ENCODE data around the gene RAB31.

Gene RAB31

GRCh38 chr18:9859232-9859631 is 151.1 kb downstream of the RAB31 start:
- no peak for DNase-seq (ENCODE audit: low read depth in 2 of 2, low spot score in 1 of 2)

DNA sequence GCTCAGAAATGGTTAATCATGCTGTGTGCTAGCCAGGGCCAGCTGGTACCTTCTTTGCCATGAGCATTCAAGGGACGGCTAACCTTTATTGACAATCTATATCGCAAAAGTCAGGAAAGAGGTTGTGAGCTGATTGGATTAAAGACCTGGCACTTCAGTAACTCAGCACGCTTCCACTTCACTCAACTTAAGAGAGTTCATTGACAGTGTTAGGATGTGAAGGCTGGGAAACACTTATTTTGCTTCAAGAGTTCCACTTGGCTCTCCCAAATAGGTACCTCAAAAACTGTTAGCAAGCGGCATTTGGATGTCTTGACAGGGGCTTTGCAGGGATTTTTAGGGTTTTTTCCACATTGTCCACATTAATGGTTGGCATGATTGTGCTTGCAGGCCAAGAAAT is 152.6 kb downstream of the RAB31 start:
- DNase-seq (ENCODE audit: low read depth in 2 of 2, low spot score in 1 of 2), result no peak

GRCh38 chr18:9861157-9861556 is 153.1 kb downstream of the RAB31 start:
- DNase-seq (ENCODE audit: low read depth in 2 of 2, low spot score in 1 of 2), result no peak

DNA sequence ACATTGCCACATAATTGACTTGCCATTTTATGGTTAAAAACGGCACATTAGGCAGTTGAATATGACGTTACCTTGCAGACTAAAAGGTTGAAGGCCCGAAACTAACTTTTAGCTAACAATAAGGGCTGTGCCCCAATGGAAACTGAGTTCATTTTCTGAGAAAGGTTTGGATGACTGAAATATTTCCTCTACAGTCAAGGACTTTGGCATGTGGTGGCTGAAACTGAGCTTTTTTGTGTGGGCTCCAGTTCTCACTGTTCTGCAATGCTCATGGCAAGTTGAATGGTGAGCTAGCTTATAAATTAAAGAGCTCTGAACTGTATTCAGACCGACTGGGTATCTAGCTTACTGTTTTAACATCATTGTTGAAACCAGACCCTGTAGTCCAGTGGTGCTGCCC is 153.8 kb downstream of the RAB31 start:
- no peak for DNase-seq (ENCODE audit: low read depth in 2 of 2, low spot score in 1 of 2)

- no peak for DNase-seq (ENCODE audit: low read depth in 2 of 2, low spot score in 1 of 2)
Observed at GRCh38 chr18:9862686-9863085, 154.6 kb downstream of the RAB31 start.

- DNase-seq (ENCODE audit: low read depth in 2 of 2, low spot score in 1 of 2), result no peak
Observed at GRCh38 chr18:9863282-9863681, 155.2 kb downstream of the RAB31 start.

DNA sequence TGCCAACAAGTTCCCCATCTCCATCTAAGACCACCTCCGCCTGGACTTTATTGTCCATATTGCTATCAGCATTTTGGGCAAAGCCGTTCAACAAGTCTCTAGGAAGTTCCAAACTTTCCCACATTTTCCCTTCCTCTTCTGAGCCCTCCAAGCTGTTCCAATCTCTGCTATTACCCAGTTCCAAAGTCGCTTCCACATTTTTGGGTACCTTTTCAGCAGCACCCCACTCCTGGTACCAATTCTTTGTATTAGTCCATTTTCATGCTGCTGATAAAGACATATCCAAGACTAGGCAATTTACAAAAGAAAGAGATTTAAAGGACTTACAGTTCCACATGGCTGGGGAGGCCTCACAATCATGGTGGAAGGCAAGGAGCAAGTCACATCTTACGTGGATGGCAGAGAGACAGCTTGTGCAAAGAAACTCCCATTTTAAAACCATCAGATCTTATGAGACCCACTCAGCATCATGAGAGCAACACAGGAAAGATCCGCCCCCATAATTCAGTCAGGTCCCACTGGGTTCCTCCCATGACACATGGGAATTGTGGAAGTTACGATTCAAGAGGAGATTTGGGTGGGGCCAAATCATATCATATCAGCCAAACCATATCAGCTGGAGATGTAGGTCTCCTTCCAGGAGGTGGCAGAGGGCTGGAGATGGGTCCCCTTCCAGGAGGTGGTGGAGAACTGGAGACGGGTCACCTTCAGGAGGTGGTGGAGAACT is 157.8 kb downstream of the RAB31 start:
- no peak for DNase-seq (ENCODE audit: low read depth in 2 of 2, low spot score in 1 of 2)

DNA sequence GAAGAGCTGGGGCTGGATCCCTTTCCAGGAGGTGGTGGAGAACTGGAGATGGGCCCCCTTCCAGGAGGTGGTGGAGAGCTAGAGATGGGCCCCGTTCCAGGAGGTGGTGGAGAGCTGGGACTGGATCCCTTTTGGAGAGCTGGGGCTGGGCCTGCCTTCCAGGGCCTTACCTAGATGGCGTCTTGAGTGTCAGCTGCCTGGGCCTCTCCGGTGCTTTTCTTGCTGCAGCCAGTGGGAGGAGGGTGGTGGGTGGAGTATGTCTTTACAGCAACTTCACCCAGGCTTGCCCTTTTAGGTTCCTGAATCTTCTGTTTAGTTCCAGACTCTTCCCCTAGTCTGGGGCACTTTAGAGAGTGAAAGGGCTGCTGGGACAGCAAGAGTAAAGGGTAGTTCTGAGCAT is 158.5 kb downstream of the RAB31 start:
- DNase-seq (ENCODE audit: low read depth in 2 of 2, low spot score in 1 of 2), result no peak

DNA sequence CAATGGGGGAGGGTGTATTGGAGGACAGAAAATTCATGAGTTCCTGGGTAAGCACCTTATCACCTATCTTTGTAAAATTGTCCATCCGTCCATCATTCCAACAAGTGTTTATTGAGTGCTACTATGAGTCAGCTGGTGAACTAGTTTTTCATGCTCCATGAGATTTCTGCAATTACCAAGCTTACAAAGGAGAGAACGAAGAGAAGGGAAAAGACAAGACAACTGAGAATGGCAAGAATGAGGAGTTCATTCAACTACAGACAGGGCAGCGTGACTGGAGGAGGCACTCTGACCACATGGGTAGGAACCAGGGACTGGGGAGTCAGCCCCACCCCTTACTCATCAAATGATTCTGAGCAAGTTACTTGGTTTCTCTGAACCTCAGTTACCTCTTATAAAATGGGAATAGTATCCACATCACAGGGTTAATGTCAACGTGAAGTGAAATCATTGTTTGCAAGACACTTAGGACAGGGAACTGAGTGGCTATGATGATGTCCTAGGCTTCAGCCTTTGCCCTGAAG is 159.0 kb downstream of the RAB31 start:
- no peak for DNase-seq (ENCODE audit: low read depth in 2 of 2, low spot score in 1 of 2)

DNA sequence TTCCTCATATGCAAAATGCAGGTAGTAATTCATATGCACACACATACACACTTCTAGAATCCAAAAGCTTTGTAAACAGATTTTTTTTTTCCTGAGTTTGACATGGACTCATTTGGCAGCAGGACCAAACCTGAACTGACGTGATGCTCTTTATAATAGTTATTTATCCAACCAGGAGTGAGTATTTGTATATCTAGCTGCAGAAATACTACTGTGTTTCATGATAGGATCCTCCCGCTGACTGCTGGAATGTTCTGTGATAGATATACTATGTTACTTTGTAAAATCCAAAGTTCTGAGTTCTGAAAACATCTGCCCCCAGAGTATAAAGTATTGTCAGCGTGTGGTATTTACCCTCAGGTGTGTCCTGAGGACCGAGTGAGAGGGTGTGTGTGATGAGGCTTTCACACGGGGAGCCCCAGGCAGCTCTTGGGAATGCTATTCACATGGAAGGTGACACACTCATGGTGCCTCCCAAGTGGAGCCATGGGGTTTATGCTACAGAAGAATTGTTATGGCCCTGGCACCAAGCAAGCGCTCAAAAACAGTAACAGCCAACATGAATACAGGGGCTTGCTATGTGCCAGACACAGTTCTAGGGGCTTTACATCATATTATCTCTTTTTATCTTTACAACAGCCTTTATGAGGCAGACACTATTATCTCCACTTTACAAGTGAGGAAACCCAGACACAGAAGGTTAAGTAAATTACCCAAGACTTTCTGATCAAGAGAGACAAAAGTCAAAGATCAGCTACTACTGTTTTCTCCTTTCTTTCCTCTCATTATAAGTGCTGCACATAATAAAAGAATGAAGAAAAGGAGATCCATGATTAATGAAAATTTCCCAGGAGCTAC is 161.0 kb downstream of the RAB31 start:
- no peak for DNase-seq (ENCODE audit: low read depth in 2 of 2, low spot score in 1 of 2)

DNA sequence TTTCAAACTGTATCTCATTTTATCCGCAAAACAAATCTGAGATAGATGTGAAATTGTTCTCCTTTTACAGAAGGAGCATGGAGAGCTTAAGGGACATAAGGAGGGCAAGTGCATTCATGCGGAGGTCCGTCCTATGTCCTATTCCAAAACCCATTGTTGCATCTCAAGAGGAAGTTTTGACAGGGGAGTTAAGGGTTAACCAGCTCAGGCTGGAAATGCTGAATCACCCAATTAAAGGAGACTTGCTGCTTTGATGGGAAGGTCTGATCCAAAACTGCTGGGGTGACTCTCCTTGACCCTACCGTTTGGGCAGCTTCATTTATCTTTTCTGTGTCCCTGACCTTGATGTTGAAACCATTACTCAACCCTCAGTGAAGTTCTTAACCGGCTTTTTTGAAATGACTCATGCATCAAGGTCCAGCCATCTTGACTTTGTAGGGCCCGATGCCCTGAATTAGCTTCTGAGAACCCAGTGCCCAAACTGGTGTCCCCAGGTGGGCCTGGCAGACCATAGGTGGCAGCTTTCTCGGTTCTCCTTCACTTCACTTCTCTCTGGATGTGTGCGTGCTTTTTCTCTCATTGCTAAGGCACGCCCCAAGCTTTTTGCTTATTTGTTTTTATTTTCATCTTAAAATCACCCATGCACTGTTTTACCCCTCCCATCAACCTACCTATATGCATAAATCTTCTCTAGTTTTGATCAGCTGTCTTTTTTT is 161.8 kb downstream of the RAB31 start:
- no peak for DNase-seq (ENCODE audit: low read depth in 2 of 2, low spot score in 1 of 2)

- DNase-seq (ENCODE audit: low read depth in 2 of 2, low spot score in 1 of 2), result no peak
Observed at GRCh38 chr18:9870431-9871008, 162.4 kb downstream of the RAB31 start.

DNA sequence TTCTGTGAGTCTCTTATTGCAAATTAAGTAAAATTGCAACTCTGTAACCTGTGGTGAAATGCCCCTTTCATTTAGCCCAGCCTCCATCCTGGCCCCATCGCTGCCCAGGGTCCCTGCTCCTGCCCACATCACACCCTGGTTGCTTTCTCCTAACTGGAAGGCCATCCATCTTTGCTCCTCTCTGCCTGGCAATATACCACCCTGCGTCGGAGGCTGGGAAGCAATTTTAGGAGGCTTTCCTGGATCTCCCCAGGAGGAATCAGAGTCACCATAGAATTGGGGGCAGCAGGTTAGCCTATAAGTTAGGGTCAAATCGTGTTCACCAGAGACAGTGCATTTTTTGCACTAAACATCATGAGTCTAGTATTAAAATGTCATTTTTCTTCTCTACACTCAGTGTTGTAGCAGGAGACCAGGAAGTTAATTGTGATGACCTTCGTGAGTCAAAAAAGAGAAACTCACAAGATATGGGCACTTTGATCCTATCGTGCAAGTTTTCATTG is 163.2 kb downstream of the RAB31 start:
- no peak for DNase-seq (ENCODE audit: low read depth in 2 of 2, low spot score in 1 of 2)

- DNase-seq (ENCODE audit: low read depth in 2 of 2, low spot score in 1 of 2), result no peak
Observed at GRCh38 chr18:9872823-9873222, 164.7 kb downstream of the RAB31 start.

DNA sequence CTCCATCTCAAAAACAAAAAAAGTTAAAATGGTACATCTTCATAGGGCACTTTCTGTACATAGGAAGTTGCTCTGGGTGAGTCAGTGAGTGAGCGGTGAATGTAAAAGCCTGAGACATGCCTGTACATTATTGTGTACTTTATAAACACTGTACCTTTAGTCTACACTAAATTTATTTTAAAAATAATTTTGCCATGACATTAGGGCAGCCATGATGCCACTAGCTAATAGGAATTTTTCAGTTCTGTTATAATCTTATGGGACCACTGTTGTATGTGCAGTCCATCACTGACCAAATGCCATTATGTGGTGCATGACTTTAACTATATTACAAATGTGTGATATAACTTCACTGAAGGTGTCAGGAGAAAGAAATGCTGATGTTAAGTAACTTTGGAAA is 166.6 kb downstream of the RAB31 start:
- no peak for DNase-seq (ENCODE audit: low read depth in 2 of 2, low spot score in 1 of 2)

DNA sequence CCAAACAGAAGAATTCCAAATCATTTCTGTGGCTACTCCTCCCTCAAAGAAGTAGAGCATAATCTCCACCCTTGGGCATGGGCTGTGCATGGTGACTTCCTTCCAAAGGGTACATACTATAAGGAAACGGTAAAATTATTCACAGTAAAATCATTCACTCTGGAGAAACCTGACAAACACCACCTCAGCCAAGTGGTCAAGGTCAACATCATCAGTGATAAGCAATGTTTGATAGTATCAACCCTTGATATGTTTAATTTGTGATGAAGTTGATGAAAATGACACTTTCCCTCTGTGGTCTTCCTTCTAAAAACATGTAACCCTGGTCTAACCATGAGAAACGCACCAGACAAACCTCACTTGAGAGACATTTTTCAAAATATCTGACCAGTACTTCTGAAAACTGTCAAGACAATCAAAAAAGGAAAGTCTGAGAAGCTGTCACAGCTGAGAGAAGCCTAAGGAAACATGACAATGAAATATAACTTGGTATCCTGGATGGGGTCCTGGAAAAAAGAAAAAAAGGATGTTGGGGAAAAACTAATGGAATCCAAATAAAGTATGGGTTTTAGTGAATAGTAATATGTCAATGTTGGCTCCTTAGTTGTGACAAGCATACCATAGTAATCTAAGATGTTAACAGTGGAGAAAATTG is 168.2 kb downstream of the RAB31 start:
- DNase-seq (ENCODE audit: low read depth in 2 of 2, low spot score in 1 of 2), result no peak

DNA sequence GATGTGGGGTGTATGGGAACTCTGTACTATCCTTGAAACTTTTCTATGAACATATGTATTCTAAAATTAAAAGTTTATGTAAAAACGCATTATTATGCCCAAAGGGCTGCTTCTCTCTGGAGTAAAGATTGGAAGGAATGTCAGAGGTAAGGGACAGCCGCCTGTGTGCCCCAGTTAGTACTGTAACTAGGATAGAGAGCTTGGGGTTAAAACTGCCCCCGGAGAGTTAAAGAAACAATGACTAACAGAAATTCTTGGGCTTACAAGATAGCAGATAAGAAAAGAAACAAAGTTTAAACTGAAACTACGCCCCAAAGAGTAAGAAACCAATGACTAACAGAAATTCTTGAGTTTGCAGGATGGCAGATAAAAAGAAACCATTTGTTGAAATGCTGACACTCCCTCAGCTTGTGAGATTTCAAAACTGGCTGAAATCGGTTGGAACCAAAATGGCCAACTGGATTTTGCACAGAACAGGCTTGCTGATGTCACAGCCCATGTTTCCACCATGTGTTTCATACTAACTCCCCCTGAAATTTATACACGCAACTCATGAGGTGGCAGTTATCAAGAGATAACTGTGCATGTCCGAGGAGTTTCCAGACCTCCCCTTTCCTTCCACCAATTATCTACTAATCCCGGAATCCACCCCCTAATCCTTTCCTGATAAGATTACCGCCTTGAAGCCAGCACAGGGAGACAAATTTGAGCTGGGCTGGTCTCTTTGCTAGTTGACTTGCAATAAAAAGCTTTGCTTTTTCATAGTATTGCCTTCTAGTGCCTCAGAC is 169.0 kb downstream of the RAB31 start:
- no peak for DNase-seq (ENCODE audit: low read depth in 2 of 2, low spot score in 1 of 2)

DNA sequence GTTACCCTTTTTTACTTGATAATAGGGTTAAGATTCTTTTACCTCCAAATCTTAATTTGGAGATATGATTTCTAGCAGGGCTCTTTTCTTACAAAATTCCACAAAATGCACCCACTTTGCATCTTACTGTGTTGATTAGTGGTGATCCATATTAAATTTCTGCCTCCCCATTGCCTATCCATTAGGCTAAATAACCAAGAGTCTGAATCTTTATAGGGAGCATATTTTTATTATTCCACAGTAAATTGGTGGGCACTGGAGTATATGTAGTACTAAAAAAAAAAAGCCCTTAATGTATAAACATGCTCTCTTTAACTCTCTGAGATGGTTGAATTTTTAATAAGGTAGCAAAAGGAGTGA is 169.5 kb downstream of the RAB31 start:
- no peak for DNase-seq (ENCODE audit: low read depth in 2 of 2, low spot score in 1 of 2)

- DNase-seq (ENCODE audit: low read depth in 2 of 2, low spot score in 1 of 2), result no peak
Observed at GRCh38 chr18:9878095-9878494, 170.0 kb downstream of the RAB31 start.

GRCh38 chr18:9878783-9879242 is 170.7 kb downstream of the RAB31 start:
- no peak for DNase-seq (ENCODE audit: low read depth in 2 of 2, low spot score in 1 of 2)

Data from stimulated activated CD8-positive, alpha-beta memory T cell treated with anti-CD3 and anti-CD28 coated beads, Interleukin-4, amount 100 ng/mL, for 1 hour (primary cell).